Esophagus muscularis mucosa (tissue), 4 donors: ENCODE results near the gene IGF2.

Experiments used
- CTCF ChIP-seq, 3 experiments: fragments of 200-600 bp in 2 of 3; fragments of 450-650 bp in 1 of 3; sonication (generic) in 2 of 3; IDR thresholded peaks; one replicate each; pipeline ENCODE4 v1.5.1; 2017 to 2019; ENCODE audit warnings: antibody characterized with exemption in 3 of 3, mild to moderate bottlenecking in 2 of 3, moderate library complexity in 1 of 3
- EP300 ChIP-seq: sonication (generic); formaldehyde crosslinking; IDR thresholded peaks from one replicate; pipeline ENCODE4 v1.6.1; 2017; ENCODE audit warnings: antibody characterized with exemption
- POLR2A ChIP-seq: fragments of 450-650 bp; IDR thresholded peaks from one replicate; pipeline ENCODE4 v1.6.1; 2017; ENCODE audit warnings: antibody characterized with exemption, moderate library complexity, mild to moderate bottlenecking, low read depth
- POLR2AphosphoS5 ChIP-seq, 2 donors: sonication (generic); formaldehyde crosslinking; IDR thresholded peaks; one replicate each; pipeline ENCODE4 v1.6.1; 2017; ENCODE audit warnings: antibody characterized with exemption in 2 of 2

- TF ChIP-seq POLR2AphosphoS5 (IDR thresholded peaks at IDR 0.05) (peak in 1 of 2 donors; percentile 30), CTCF (IDR thresholded peaks at IDR 0.05) (no peak), EP300 (no peak), POLR2A (no peak)
These were observed 38.6 kb downstream of the IGF2 start for GRCh38 chr11:2100361-2101170.
